Adrenal gland (tissue), 12 donors: ENCODE results near the gene GNPNAT1. TPM values are rescaled to one million over a fixed set of nuclear protein-coding genes. Genes with fewer than 3 reads are reported as not detected.

Experiments
- DNase-seq, 7 donors: peaks; one replicate each; pipeline ENCODE4 v3.0.0-alpha.2; 2019 to 2020
- H3K27ac ChIP-seq, 5 donors: fragments of 200-600 bp; sonication (generic) in 4 of 5; 1 replicate in 3 of 5; 2 replicates in 2 of 5; pipeline versions ENCODE4 v1.5.1 to v1.8.0; 2016 to 2020; ENCODE audit warnings: mild to moderate bottlenecking in 1 of 5
- H3K27me3 ChIP-seq: fragments of 200-600 bp; 2 replicates; pipeline ENCODE4 v1.8.0; 2021
- H3K36me3 ChIP-seq, 2 donors: fragments of 200-600 bp; replicated peaks in 1 of 2; 1 replicate in 1 of 2; 2 replicates in 1 of 2; pipeline versions ENCODE4 v1.5.1 to v1.8.0; 2018 to 2022
- H3K4me1 ChIP-seq, 2 donors: fragments of 200-600 bp; replicated peaks in 1 of 2; 1 replicate in 1 of 2; 2 replicates in 1 of 2; pipeline versions ENCODE4 v1.5.1 to v1.8.0; 2018 to 2021
- H3K4me3 ChIP-seq, 4 donors: fragments of 200-600 bp; sonication (generic) in 3 of 4; one replicate each; pipeline ENCODE4 v1.5.1; 2016 to 2018
- H3K9me3 ChIP-seq, 3 donors: fragments of 200-600 bp; sonication (generic) in 1 of 3; replicated peaks in 1 of 3; 1 replicate in 2 of 3; 2 replicates in 1 of 3; pipeline versions ENCODE4 v1.5.1 to v1.8.0; 2016 to 2021
- CTCF ChIP-seq, 6 experiments: fragments of 450-650 bp in 4 of 6; fragments of 200-600 bp in 2 of 6; sonication (generic) in 1 of 6; IDR thresholded peaks; 1 replicate in 5 of 6; 2 replicates in 1 of 6; pipeline versions ENCODE4 v1.5.1 to v1.8.0; 2016 to 2021; ENCODE audit warnings: antibody characterized with exemption in 6 of 6, mild to moderate bottlenecking in 2 of 6, moderate library complexity in 1 of 6
- POLR2A ChIP-seq, 2 donors: fragments of 450-650 bp; IDR thresholded peaks; one replicate each; pipeline ENCODE4 v1.6.1; 2017; ENCODE audit warnings: antibody characterized with exemption in 2 of 2, mild to moderate bottlenecking in 2 of 2, moderate library complexity in 1 of 2
- WGBS, 4 donors: extraction: QIAGEN DNeasy Blood & Tissue Kit in 2 of 4; methylation state at CpG; one replicate each; pipeline versions ENCODE4 v1.1.5 to v1.1.7; 2013 to 2017; 5-methylcytosine and 5-hydroxymethylcytosine counted together
- intact Hi-C, 2 donors: fragments of 100-400 bp; cut with DNase I; formaldehyde crosslinking; loops; one replicate each; pipeline versions ENCODE4 v1.14.1 to v1.15.0; 2022 to 2023
- polyA plus RNA-seq, 3 donors: library from polyadenylated mRNA; stranded (reverse); fragments of 200-250 nt in 2 of 3; fragments of 350-450 nt in 1 of 3; fragmentation: Illumina TruSeq in 1 of 3; extraction: RNeasy Lipid Tissue Mini Kit (QIAGEN cat#74804) in 1 of 3; gene quantifications; one replicate each; pipeline ENCODE4 v1.2.3, GENCODE V29; 2013 to 2014
- total RNA-seq, 9 donors: library from RNA; depleted of rRNA in 4 of 9; stranded (reverse); fragments of >200 nt in 4 of 9; fragments of 120-200 nt in 1 of 9; fragmentation: NEBNext Ultra II Directional in 1 of 9; extraction: Animal tissue kit (Norgen Biotek cat#: 25700) in 1 of 9; gene quantifications; one replicate each; pipeline versions ENCODE4 v1.1.0 to v1.2.4, GENCODE V29; 2013 to 2023
- donor health status: healthy with polysubstance abuse.
- donor health status: Bipolar disorder and iron deficiency.
- donor health status: DM: yes; HTN: yes; CAD: no.
- donor health status: DM: no; HTN: no; CAD: no.
- donor health status: DM: no; HTN: no; CAD: no.
- donor health status: DM: yes; HTN: yes; CAD: no.

GNPNAT1 gene
- total and polyA plus RNA-seq, 12 donors = 4.6 to 30.1 (median 13.0) TPM

- WGBS, 4 donors = 88 to 98% (median 93%) methylated on average over 1 of the region's 1 CpG
- intact Hi-C loops = no loop called here
Observed at GRCh38 chr14:52740751-52741150, 50.7 kb downstream of the GNPNAT1 start.

GRCh38 chr14:52738409-52738808 is 53.0 kb downstream of the GNPNAT1 start:
- no peaks in the 10 kb centered on the region for H3K36me3 ChIP-seq
- no peak overlapping the region for H3K4me3 ChIP-seq
- H3K9me3 ChIP-seq = no peaks in the 10 kb centered on the region
- no peak overlapping the region for H3K27ac ChIP-seq
- DNase-seq = no peak
- intact Hi-C loops = no loop called here
- TF ChIP-seq CTCF (IDR thresholded peaks at IDR 0.05) = no peak
- TF ChIP-seq POLR2A (IDR thresholded peaks at IDR 0.05) = no peak
- H3K27me3 ChIP-seq = no peaks in the 10 kb centered on the region
- H3K4me1 ChIP-seq = peaks cover 5 to 12% of the 10 kb centered on the region in 2 donors

More at GRCh38 chr14:52740751-52741150, 50.7 kb downstream of the GNPNAT1 start:
- TF ChIP-seq POLR2A (IDR thresholded peaks at IDR 0.05) (no peak), CTCF (IDR thresholded peaks at IDR 0.05) (no peak)
- Histone ChIP-seq H3K36me3 (no peaks in the 10 kb centered on the region), H3K9me3 (no peaks in the 10 kb centered on the region), H3K27me3 (no peaks in the 10 kb centered on the region), H3K4me1 (peaks cover 5 to 12% of the 10 kb centered on the region in 2 donors), H3K27ac (no peak overlapping the region), H3K4me3 (no peak overlapping the region)
- DNase-seq = no peak

GRCh38 chr14:52735921-52736489 is 55.4 kb downstream of the GNPNAT1 start:
- Histone ChIP-seq H3K27me3 (no peaks in the 10 kb centered on the region), H3K27ac (no peak overlapping the region), H3K36me3 (no peaks in the 10 kb centered on the region), H3K4me1 (peaks cover 2 to 7% of the 10 kb centered on the region in 2 donors), H3K9me3 (no peaks in the 10 kb centered on the region), H3K4me3 (no peak overlapping the region)
- no peak for DNase-seq
- WGBS, 4 donors = 76 to 89% (median 85%) methylated on average over 1 of the region's 1 CpG
- intact Hi-C loops = no loop called here
- no peak for TF ChIP-seq CTCF (IDR thresholded peaks at IDR 0.05)

- DNase-seq = peak in 1 of 7 donors; percentile 37
- WGBS, 4 donors = 94 to 97% (median 96%) methylated on average over 8 to 9 of the region's 9 CpGs
- peaks cover 4 to 9% of the 10 kb centered on the region in 2 donors for H3K4me1 ChIP-seq
- H3K9me3 ChIP-seq = no peaks in the 10 kb centered on the region
- no peaks in the 10 kb centered on the region for H3K27me3 ChIP-seq
- intact Hi-C loops = no loop called here
- no peak overlapping the region for H3K27ac ChIP-seq
- H3K36me3 ChIP-seq = no peaks in the 10 kb centered on the region
- TF ChIP-seq CTCF (IDR thresholded peaks at IDR 0.05) (no peak), POLR2A (IDR thresholded peaks at IDR 0.05) (no peak)
- H3K4me3 ChIP-seq = no peak overlapping the region
Observed at GRCh38 chr14:52733824-52734223, 57.6 kb downstream of the GNPNAT1 start.
